IMR-90 (cell line): ENCODE data around the gene CNGB1. TPM values are rescaled to one million over a fixed set of nuclear protein-coding genes. Genes with fewer than 3 reads are reported as not detected.

ENCODE experiments used
- ATAC-seq: fragments of 200-7000 bp; cut with Tn5 transposase; 2 replicates; pipeline ENCODE4 v1.9.1; 2020; ENCODE audit warnings: low read depth, mild to moderate bottlenecking, moderate library complexity
- BruUV-seq: library from RNA; stranded (reverse); fragments of 400-500 nt; replicated peaks from 2 replicates; lab custom pipeline; 2021; lab: Mats Ljungman, UMichigan
- CTCF ChIA-PET: fragments of 300-600 bp; formaldehyde crosslinking; extraction: SDS; loops from one replicate; lab custom pipeline; 2021; ENCODE audit warnings: antibody characterized with exemption; lab: Yijun Ruan, JAX
- POLR2A ChIA-PET: fragments of 300-600 bp; sonication (Branson Sonifier 250); formaldehyde crosslinking; loops from one replicate; lab custom pipeline; 2022; ENCODE audit warnings: antibody characterized with exemption; ENCODE audit not compliant: unreplicated experiment; lab: Charles Lee
- DNase-seq: peaks from one replicate; pipeline ENCODE4 v3.0.0; 2013
- H2AFZ ChIP-seq: replicated peaks from 2 replicates; pipeline ENCODE3; 2013; ENCODE audit warnings: low read length, mild to moderate bottlenecking; ENCODE audit not compliant: poor library complexity
- H2AK5ac ChIP-seq: 2 replicates; pipeline ENCODE4 v1.6.1; 2013; ENCODE audit warnings: low read depth, low read length, inconsistent platforms
- H2AK9ac ChIP-seq: replicated peaks from 2 replicates; pipeline ENCODE3; 2013; ENCODE audit warnings: mild to moderate bottlenecking, low read depth, low read length, moderate library complexity; ENCODE audit not compliant: poor library complexity
- H2BK120ac ChIP-seq: 2 replicates; pipeline ENCODE4 v1.6.1; 2013; ENCODE audit warnings: low read depth, low read length, inconsistent platforms
- H2BK15ac ChIP-seq: 3 replicates; pipeline ENCODE4 v1.6.1; 2013; ENCODE audit warnings: low read depth, low read length, inconsistent platforms
- H2BK20ac ChIP-seq: 2 replicates; pipeline ENCODE4 v1.6.1; 2013; ENCODE audit warnings: low read depth, mild to moderate bottlenecking, inconsistent platforms, low read length, moderate library complexity
- H2BK5ac ChIP-seq: 2 replicates; pipeline ENCODE4 v1.6.1; 2013; ENCODE audit warnings: mild to moderate bottlenecking, low read depth, low read length, inconsistent platforms; ENCODE audit not compliant: poor library complexity, severe bottlenecking
- H3K14ac ChIP-seq: replicated peaks from 2 replicates; pipeline ENCODE4 v1.6.1; 2013; ENCODE audit warnings: low read depth, low read length, inconsistent platforms
- H3K18ac ChIP-seq: 2 replicates; pipeline ENCODE4 v1.6.1; 2013; ENCODE audit warnings: low read depth, low read length, control low read depth
- H3K23ac ChIP-seq: 2 replicates; pipeline ENCODE4 v1.6.1; 2013; ENCODE audit warnings: low read depth, low read length, inconsistent platforms
- H3K27ac ChIP-seq: 2 replicates; pipeline ENCODE4 v1.5.1; 2013; ENCODE audit warnings: mild to moderate bottlenecking, control low read depth, low read length; ENCODE audit not compliant: insufficient read depth
- H3K27me3 ChIP-seq: 2 replicates; pipeline ENCODE4 v1.6.1; 2013; ENCODE audit warnings: low read length; ENCODE audit not compliant: control insufficient read depth, insufficient read depth
- H3K36me3 ChIP-seq: 2 replicates; pipeline ENCODE4 v1.6.1; 2013; ENCODE audit warnings: low read length, mixed read lengths; ENCODE audit not compliant: control insufficient read depth, insufficient read depth
- H3K4ac ChIP-seq: 2 replicates; pipeline ENCODE4 v1.6.1; 2013; ENCODE audit warnings: low read depth, low read length, inconsistent platforms
- H3K4me1 ChIP-seq: 2 replicates; pipeline ENCODE4 v1.6.1; 2013; ENCODE audit warnings: low read length, mixed read lengths; ENCODE audit not compliant: control insufficient read depth, insufficient read depth
- H3K4me2 ChIP-seq: 2 replicates; pipeline ENCODE4 v1.6.1; 2013; ENCODE audit warnings: low read depth, mild to moderate bottlenecking, control low read depth, low read length, moderate library complexity
- H3K4me3 ChIP-seq: 2 replicates; pipeline ENCODE4 v1.5.1; 2013; ENCODE audit warnings: low read depth, mild to moderate bottlenecking, control low read depth, low read length, moderate library complexity; ENCODE audit not compliant: insufficient read depth
- H3K56ac ChIP-seq: 2 replicates; pipeline ENCODE4 v1.6.1; 2013; ENCODE audit warnings: low read length, inconsistent platforms; ENCODE audit not compliant: insufficient read depth; ENCODE audit errors: extremely low read depth
- H3K79me1 ChIP-seq, 2 experiments: 2 replicates each; pipeline ENCODE4 v1.6.1; 2013; ENCODE audit warnings: low read length in 2 of 2, inconsistent platforms in 1 of 2, low read depth in 1 of 2
- H3K9ac ChIP-seq: 2 replicates; pipeline ENCODE4 v1.6.1; 2013; ENCODE audit warnings: low read depth, low read length, control low read depth
- H3K9me1 ChIP-seq: 2 replicates; pipeline ENCODE4 v1.6.1; 2013; ENCODE audit warnings: low read length, inconsistent platforms; ENCODE audit not compliant: insufficient read depth
- H3K9me3 ChIP-seq: 2 replicates; pipeline ENCODE4 v1.6.1; 2013; ENCODE audit warnings: low read length; ENCODE audit not compliant: control insufficient read depth, insufficient read depth
- H4K20me1 ChIP-seq: 2 replicates; pipeline ENCODE4 v1.6.1; 2013; ENCODE audit warnings: low read length, inconsistent platforms; ENCODE audit not compliant: insufficient read depth
- H4K5ac ChIP-seq: 2 replicates; pipeline ENCODE4 v1.6.1; 2013; ENCODE audit warnings: mild to moderate bottlenecking, low read depth, low read length, control low read depth
- H4K8ac ChIP-seq, 2 experiments: 2 replicates each; pipeline ENCODE4 v1.6.1; 2013; ENCODE audit warnings: low read depth in 2 of 2, low read length in 2 of 2, control low read depth in 1 of 2, inconsistent platforms in 1 of 2
- H4K91ac ChIP-seq: 2 replicates; pipeline ENCODE4 v1.6.1; 2013; ENCODE audit warnings: low read depth, low read length, inconsistent platforms; ENCODE audit not compliant: insufficient read depth
- CEBPB ChIP-seq: IDR thresholded peaks from 2 replicates; pipeline ENCODE4 v1.6.1; 2012; ENCODE audit warnings: low read depth, low read length, improper control_type of control experiment
- MAZ ChIP-seq: IDR thresholded peaks from 2 replicates; pipeline ENCODE4 v1.6.1; 2012; ENCODE audit warnings: low read depth, mild to moderate bottlenecking, low read length, improper control_type of control experiment, moderate library complexity, borderline replicate concordance
- RAD21 ChIP-seq: IDR thresholded peaks from 2 replicates; pipeline ENCODE4 v1.6.1; 2012; ENCODE audit warnings: low read length, improper control_type of control experiment
- WGBS, 2 experiments: methylation state at CpG; one replicate each; pipeline versions ENCODE4 v1.1.5 to v1.1.7; 2013; ENCODE audit warnings: missing lambda C conversion rate in 2 of 2; ENCODE audit not compliant: insufficient read length in 1 of 2; ENCODE audit errors: extremely low coverage in 2 of 2; 5-methylcytosine and 5-hydroxymethylcytosine counted together
- dilution Hi-C: fragments of 300-500 bp; cut with HindIII; formaldehyde crosslinking; loops from one replicate; pipeline ENCODE4 v1.14.3; 2018; ENCODE audit warnings: low sequenced_read_pairs; ENCODE audit not compliant: unreplicated experiment
- in situ Hi-C: fragments of 300-500 bp; cut with MboI; formaldehyde crosslinking; loops from 3 replicates; pipeline ENCODE4 v1.14.3; 2019; ENCODE audit warnings: low sequenced_read_pairs, inconsistent platforms, mixed read lengths
- intact Hi-C: fragments of 100-400 bp; cut with micrococcal nuclease; formaldehyde crosslinking; loops from 2 replicates; pipeline ENCODE4 v1.10.0; 2022
- polyA plus RNA-seq, 3 experiments: library from polyadenylated mRNA; depleted of rRNA; stranded (reverse); fragments of >200 nt; gene quantifications; 2 replicates each; pipeline ENCODE4 v1.2.3, GENCODE V29; 2012; ENCODE audit warnings: low replicate concordance in 1 of 3
- total RNA-seq: library from RNA; depleted of rRNA; stranded (reverse); fragments of >200 nt; gene quantifications from 2 replicates; pipeline ENCODE4 v1.2.3, GENCODE V29; 2012

CNGB1 gene
- total and polyA plus RNA-seq, 2 of the 4 experiments (the other 2 are of a cell fraction), result not detected

DNA sequence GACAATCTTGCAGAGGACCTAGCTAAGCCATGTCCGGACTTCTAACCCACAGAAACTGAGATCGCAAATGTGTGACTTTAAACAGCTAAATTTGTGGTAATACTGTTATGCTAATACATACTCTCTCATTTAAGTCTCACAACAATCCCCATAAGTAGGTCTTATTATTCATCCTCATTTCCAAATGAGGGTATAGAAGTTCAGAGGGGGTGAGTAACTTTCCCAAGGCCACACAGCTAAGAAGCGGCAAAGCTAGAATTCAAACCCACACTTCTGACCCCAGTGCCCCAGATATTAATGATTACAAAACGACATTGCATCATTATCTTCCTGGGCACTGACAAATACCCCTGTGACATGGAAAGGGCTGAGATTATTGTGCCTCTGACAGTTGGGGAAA is 81.4 kb downstream of the CNGB1 start:
- Histone ChIP-seq H4K8ac (peak overlapping the region; percentile 42 to 57; a peak in 3 of 4 replicates), H3K27ac (no peak overlapping the region), H3K27me3 (peaks cover 26% of the 10 kb centered on the region), H3K4me1 (peaks cover 10% of the 10 kb centered on the region), H2BK15ac (no peak overlapping the region; the same call in 2 of the 3 replicates), H3K14ac (no peak overlapping the region), H3K9me1 (peaks cover 16% of the 10 kb centered on the region), H3K4ac (peak overlapping the region; percentile 57; the same call in 1 of the 2 replicates), H2AK9ac (no peak overlapping the region), H3K9me3 (no peaks in the 10 kb centered on the region), H2AK5ac (peak overlapping the region; percentile 23; the same call in 1 of the 2 replicates), H3K9ac (no peak overlapping the region), H3K79me1 (no peaks in the 10 kb centered on the region), H3K18ac (no peak overlapping the region), H2AFZ (peak overlapping the region; percentile 44), H4K5ac (no peak overlapping the region), H4K91ac (peak overlapping the region; percentile 23; the same call in 1 of the 2 replicates), H3K56ac (no peak overlapping the region), H4K20me1 (no peaks in the 10 kb centered on the region), H2BK120ac (0 out of 2 replicates have a peak overlapping the region, but pooled peaks have one; percentile 12), H2BK5ac (no peak overlapping the region), H3K4me3 (no peak overlapping the region), H3K23ac (peak overlapping the region; percentile 69; the same call in 1 of the 2 replicates), H2BK20ac (no peak overlapping the region; the same call in 1 of the 2 replicates), H3K4me2 (no peak overlapping the region), H3K36me3 (no peaks in the 10 kb centered on the region)
- BruUV-seq, result no TSS peak
- in situ Hi-C loops (no loop called here), dilution Hi-C loops (no loop called here), intact Hi-C loops (no loop called here)
- ChIA-PET CTCF (interaction anchor here (1.3 to 1.5 kb wide), 2 partner anchors 26 to 238 kb away, joined by 3 read pairs; no protein-coding TSS in a partner anchor), POLR2A (no interaction called here)
- DNase-seq (no peak), ATAC-seq (no peak)
- WGBS, 2 experiments, result no CpG with 5 or more reads among the region's 4 CpGs
- TF ChIP-seq RAD21 (no peak), CEBPB (peak; percentile 56), MAZ (no peak)
